HUES48 (cell line): ENCODE measurements around the gene HOXA9.

Experiments
- H3K27ac ChIP-seq: one replicate; pipeline ENCODE4 v1.7.0; 2013; ENCODE audit warnings: low read depth, low read length, inconsistent platforms
- H3K27me3 ChIP-seq: 2 replicates; pipeline ENCODE4 v1.6.1; 2013; ENCODE audit warnings: mild to moderate bottlenecking, low read length; ENCODE audit not compliant: control insufficient read depth, insufficient read depth
- H3K36me3 ChIP-seq: 2 replicates; pipeline ENCODE4 v1.6.1; 2013; ENCODE audit warnings: low read length; ENCODE audit not compliant: control insufficient read depth, insufficient read depth
- H3K4me1 ChIP-seq: 2 replicates; pipeline ENCODE4 v1.6.1; 2013; ENCODE audit warnings: mild to moderate bottlenecking, low read length; ENCODE audit not compliant: control insufficient read depth, insufficient read depth
- H3K4me3 ChIP-seq: 2 replicates; pipeline ENCODE4 v1.5.1; 2013; ENCODE audit warnings: mild to moderate bottlenecking, low read depth, low read length
- H3K9ac ChIP-seq: 2 replicates; pipeline ENCODE4 v1.6.1; 2013; ENCODE audit warnings: mild to moderate bottlenecking, low read depth, low read length, moderate library complexity
- H3K9me3 ChIP-seq: 2 replicates; pipeline ENCODE4 v1.6.1; 2013; ENCODE audit warnings: low read length; ENCODE audit not compliant: control insufficient read depth, insufficient read depth

Gene HOXA9

GRCh38 chr7:27131390-27131819, 33.9 kb downstream of the HOXA9 start:
- Histone ChIP-seq H3K9ac (no peak overlapping the region), H3K27me3 (peaks cover 100% of the 10 kb centered on the region)

GRCh38 chr7:27130540-27131389, 34.6 kb downstream of the HOXA9 start, which contains the start of gene HOXA4:
Gene HOXA4 (minus strand): TSS chr7:27130757. CDS start chr7:27130733, 24 bp downstream.
- Histone ChIP-seq H3K27ac (no peak within 1 kb of the TSS), H3K4me3 (peak within 1 kb of the TSS; percentile 63; the same call in 1 of the 2 replicates), H3K9ac (no peak within 1 kb of the TSS), H3K27me3 (peaks cover 100% of the 10 kb centered on the region), H3K36me3 (no peaks in the 10 kb centered on the region), H3K4me1 (no peaks in the 10 kb centered on the region), H3K9me3 (no peaks in the 10 kb centered on the region)

More at GRCh38 chr7:27131390-27131819, 33.9 kb downstream of the HOXA9 start:
- peak overlapping the region; percentile 63; the same call in 1 of the 2 replicates for H3K4me3 ChIP-seq
- no peak overlapping the region for H3K27ac ChIP-seq
- H3K4me1 ChIP-seq, result no peaks in the 10 kb centered on the region
- no peaks in the 10 kb centered on the region for H3K9me3 ChIP-seq
- H3K36me3 ChIP-seq, result no peaks in the 10 kb centered on the region

GRCh38 chr7:27129729-27130539, 35.4 kb downstream of the HOXA9 start:
- H3K4me3 ChIP-seq, result peak overlapping the region; percentile 34; the same call in 1 of the 2 replicates
- H3K36me3 ChIP-seq, result no peaks in the 10 kb centered on the region
- H3K27ac ChIP-seq, result no peak overlapping the region
- no peaks in the 10 kb centered on the region for H3K4me1 ChIP-seq
- no peak overlapping the region for H3K9ac ChIP-seq
- peaks cover 100% of the 10 kb centered on the region for H3K27me3 ChIP-seq
- H3K9me3 ChIP-seq, result no peaks in the 10 kb centered on the region

GRCh38 chr7:27128776-27129728, 36.3 kb downstream of the HOXA9 start:
- Histone ChIP-seq H3K4me3 (no peak overlapping the region), H3K27me3 (peaks cover 100% of the 10 kb centered on the region), H3K4me1 (no peaks in the 10 kb centered on the region), H3K27ac (no peak overlapping the region), H3K36me3 (no peaks in the 10 kb centered on the region), H3K9ac (no peak overlapping the region), H3K9me3 (no peaks in the 10 kb centered on the region)

- no peaks in the 10 kb centered on the region for H3K9me3 ChIP-seq
- H3K27ac ChIP-seq, result no peak overlapping the region
- no peaks in the 10 kb centered on the region for H3K36me3 ChIP-seq
- H3K4me1 ChIP-seq, result no peaks in the 10 kb centered on the region
- H3K4me3 ChIP-seq, result no peak overlapping the region
- H3K27me3 ChIP-seq, result peaks cover 100% of the 10 kb centered on the region
- no peak overlapping the region for H3K9ac ChIP-seq
Observed at GRCh38 chr7:27128034-27128433, 37.3 kb downstream of the HOXA9 start.

- Histone ChIP-seq H3K4me1 (no peaks in the 10 kb centered on the region), H3K27me3 (peaks cover 100% of the 10 kb centered on the region), H3K36me3 (no peaks in the 10 kb centered on the region), H3K27ac (no peak overlapping the region), H3K9ac (no peak overlapping the region), H3K9me3 (no peaks in the 10 kb centered on the region), H3K4me3 (no peak overlapping the region)
Observed at GRCh38 chr7:27126596-27127327, 38.6 kb downstream of the HOXA9 start.

GRCh38 chr7:27125986-27126394, 39.3 kb downstream of the HOXA9 start:
- H3K27ac ChIP-seq, result no peak overlapping the region
- peaks cover 100% of the 10 kb centered on the region for H3K27me3 ChIP-seq
- H3K9me3 ChIP-seq, result no peaks in the 10 kb centered on the region
- H3K4me1 ChIP-seq, result no peaks in the 10 kb centered on the region
- H3K4me3 ChIP-seq, result no peak overlapping the region
- H3K36me3 ChIP-seq, result no peaks in the 10 kb centered on the region
- no peak overlapping the region for H3K9ac ChIP-seq

GRCh38 chr7:27124902-27125689, 40.2 kb downstream of the HOXA9 start:
- no peak overlapping the region for H3K27ac ChIP-seq

GRCh38 chr7:27124096-27124901, 41.0 kb downstream of the HOXA9 start:
- Histone ChIP-seq H3K4me3 (no peak overlapping the region), H3K36me3 (no peaks in the 10 kb centered on the region), H3K9ac (no peak overlapping the region), H3K27ac (no peak overlapping the region), H3K4me1 (no peaks in the 10 kb centered on the region), H3K27me3 (peaks cover 100% of the 10 kb centered on the region), H3K9me3 (no peaks in the 10 kb centered on the region)

More at GRCh38 chr7:27124902-27125689, 40.2 kb downstream of the HOXA9 start:
- no peaks in the 10 kb centered on the region for H3K9me3 ChIP-seq
- no peak overlapping the region for H3K9ac ChIP-seq
- H3K4me1 ChIP-seq, result no peaks in the 10 kb centered on the region
- H3K36me3 ChIP-seq, result no peaks in the 10 kb centered on the region
- no peak overlapping the region for H3K4me3 ChIP-seq
- peaks cover 100% of the 10 kb centered on the region for H3K27me3 ChIP-seq
